Upper lobe of right lung (tissue), 1 donor: ENCODE measurements around the gene PRF1. TPM values are rescaled to one million over a fixed set of nuclear protein-coding genes. Genes with fewer than 3 reads are reported as not detected.

Experiments
- ATAC-seq: fragments of 200-7000 bp; cut with Tn5 transposase; one replicate; pipeline ENCODE4 v1.9.1; 2020; ENCODE audit warnings: mild to moderate bottlenecking, moderate library complexity
- DNase-seq: peaks from one replicate; pipeline ENCODE4 v3.0.0-alpha.2; 2020
- H3K27ac ChIP-seq: fragments of 200-600 bp; one replicate; pipeline ENCODE4 v1.8.0; 2022
- H3K27me3 ChIP-seq: fragments of 200-600 bp; one replicate; pipeline ENCODE4 v1.8.0; 2022; ENCODE audit warnings: mild to moderate bottlenecking
- H3K36me3 ChIP-seq: fragments of 200-600 bp; one replicate; pipeline ENCODE4 v1.8.0; 2022
- H3K4me1 ChIP-seq: fragments of 200-600 bp; one replicate; pipeline ENCODE4 v1.8.0; 2022
- H3K4me3 ChIP-seq: fragments of 200-600 bp; one replicate; pipeline ENCODE4 v1.8.0; 2022; ENCODE audit warnings: mild to moderate bottlenecking
- H3K9me3 ChIP-seq: fragments of 200-600 bp; one replicate; pipeline ENCODE4 v1.8.0; 2022
- CTCF ChIP-seq: fragments of 200-600 bp; IDR thresholded peaks from one replicate; pipeline ENCODE4 v1.8.0; 2022; ENCODE audit warnings: antibody characterized with exemption
- intact Hi-C: fragments of 100-400 bp; cut with DNase I; formaldehyde crosslinking; loops from one replicate; pipeline ENCODE4 v1.11.0; 2022
- total RNA-seq: library from RNA; stranded (reverse); fragmentation: NEBNext Ultra II Directional; extraction: Animal tissue kit (Norgen Biotek cat#: 25700); gene quantifications from one replicate; pipeline ENCODE4 v1.2.1, GENCODE V29; 2021
- donor health status: DM: no; HTN: yes; CAD: no; lungs with severe emphysema.

Gene PRF1
- total RNA-seq, 1 donor from 2014 or later, result 32.3 TPM

DNA sequence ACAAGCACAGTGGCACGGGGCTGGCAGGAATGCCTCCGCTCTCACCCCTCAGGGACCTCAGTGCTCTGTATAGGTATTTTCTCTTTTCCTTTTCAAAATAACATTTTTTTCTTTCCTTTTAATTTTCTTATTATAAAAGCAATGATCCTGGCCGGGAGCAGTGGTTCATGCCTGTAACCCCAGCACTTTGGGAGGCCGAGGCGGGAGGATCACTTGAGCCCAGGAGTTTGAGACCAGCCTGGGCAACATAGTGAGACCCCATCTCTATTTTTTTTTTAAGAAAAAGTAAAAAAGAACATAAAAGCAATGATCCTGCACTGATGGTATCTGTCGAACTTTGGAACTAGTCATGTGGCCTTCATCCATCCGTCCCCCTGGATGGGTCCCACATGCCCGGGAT is 3.2 kb downstream of the PRF1 start:
- DNase-seq (no peak), ATAC-seq (no peak)
- Histone ChIP-seq H3K27ac (no peak overlapping the region), H3K36me3 (no peaks in the 10 kb centered on the region), H3K27me3 (no peaks in the 10 kb centered on the region), H3K4me1 (no peaks in the 10 kb centered on the region), H3K4me3 (no peak overlapping the region), H3K9me3 (no peaks in the 10 kb centered on the region)
- intact Hi-C loops, result no loop called here
- no peak for TF ChIP-seq CTCF

DNA sequence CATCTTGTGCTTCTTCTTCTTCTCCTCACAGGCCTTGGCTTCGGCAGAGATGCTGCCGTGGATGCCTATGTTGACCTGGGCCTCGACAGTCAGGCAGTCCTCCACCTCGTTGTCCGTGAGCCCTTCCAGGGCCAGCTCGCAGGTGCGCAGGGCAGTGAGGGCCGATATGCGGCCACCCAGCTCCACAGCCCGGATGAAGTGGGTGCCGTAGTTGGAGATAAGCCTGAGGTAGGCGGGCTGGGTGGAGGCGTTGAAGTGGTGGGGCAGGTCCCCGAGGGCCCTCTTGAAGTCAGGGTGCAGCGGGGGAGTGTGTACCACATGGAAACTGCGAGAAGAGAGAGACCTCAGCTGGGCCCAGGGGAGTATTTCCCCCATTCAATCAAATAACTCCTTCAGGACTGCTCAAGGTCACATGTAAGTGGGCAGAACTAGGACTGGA is 3.7 kb downstream of the PRF1 start:
- intact Hi-C loops, result no loop called here
- no peak for TF ChIP-seq CTCF
- Histone ChIP-seq H3K36me3 (no peaks in the 10 kb centered on the region), H3K4me3 (no peak overlapping the region), H3K27ac (no peak overlapping the region), H3K27me3 (no peaks in the 10 kb centered on the region), H3K4me1 (no peaks in the 10 kb centered on the region), H3K9me3 (no peaks in the 10 kb centered on the region)
- peak; percentile 56 for ATAC-seq
- DNase-seq, result peak; percentile 77

GRCh38 chr10:70597856-70598815 is 4.4 kb downstream of the PRF1 start:
- no peak for DNase-seq
- Histone ChIP-seq H3K4me1 (no peaks in the 10 kb centered on the region), H3K27ac (no peak overlapping the region), H3K27me3 (no peaks in the 10 kb centered on the region), H3K9me3 (no peaks in the 10 kb centered on the region), H3K4me3 (no peak overlapping the region), H3K36me3 (no peaks in the 10 kb centered on the region)
- no peak for ATAC-seq
- TF ChIP-seq CTCF, result no peak
- intact Hi-C loops, result no loop called here

DNA sequence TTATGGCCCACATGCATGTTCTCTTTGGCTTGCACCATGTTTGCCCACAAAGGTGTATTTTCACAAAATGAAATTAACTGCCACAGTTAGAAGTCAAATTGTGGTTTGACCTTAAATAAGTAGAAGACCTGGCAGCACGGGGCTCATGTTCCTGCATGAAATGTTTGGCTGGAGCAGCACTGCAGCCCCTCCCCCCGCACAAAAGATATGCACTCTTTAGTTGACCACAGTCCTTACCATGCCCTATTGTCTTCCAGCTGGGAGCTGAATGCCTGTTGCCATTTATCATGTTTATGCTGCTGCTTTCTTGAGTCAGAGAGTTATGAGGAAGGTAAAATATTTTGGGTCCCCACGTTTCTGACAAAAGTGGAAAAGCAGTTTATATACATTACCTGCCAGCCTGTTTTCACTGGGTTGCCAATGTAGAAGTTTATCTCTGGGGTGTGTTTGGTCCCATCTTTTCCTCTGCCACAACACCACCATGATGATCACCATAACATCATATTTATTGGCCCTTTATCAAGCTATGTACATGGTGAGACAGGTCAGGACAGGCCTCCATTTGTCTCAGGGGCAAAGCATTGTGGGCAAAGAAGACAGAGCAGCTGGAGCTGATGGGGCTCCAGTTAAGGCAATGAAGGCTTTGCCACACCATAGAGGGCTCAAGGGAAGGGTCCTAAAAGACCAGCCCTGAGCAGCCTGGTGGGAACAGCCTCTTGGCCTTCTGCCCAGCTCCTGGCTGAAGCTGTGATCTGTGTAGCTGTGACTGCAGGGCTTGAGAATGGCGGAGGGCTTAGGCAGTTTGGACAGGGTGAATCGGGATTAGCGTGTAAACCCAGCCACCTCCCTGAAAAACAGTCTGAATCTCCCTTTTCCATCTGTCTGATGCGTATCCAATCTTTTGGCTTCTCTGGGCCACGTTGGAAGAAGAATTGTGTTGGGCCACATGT is 5.4 kb downstream of the PRF1 start:
- no peaks in the 10 kb centered on the region for H3K4me1 ChIP-seq
- H3K4me3 ChIP-seq, result no peak overlapping the region
- H3K36me3 ChIP-seq, result no peaks in the 10 kb centered on the region
- H3K27me3 ChIP-seq, result no peaks in the 10 kb centered on the region
- intact Hi-C loops, result no loop called here
- no peak for ATAC-seq
- TF ChIP-seq CTCF, result no peak
- no peak overlapping the region for H3K27ac ChIP-seq
- DNase-seq, result no peak
- no peaks in the 10 kb centered on the region for H3K9me3 ChIP-seq

GRCh38 chr10:70596110-70596798 is 6.3 kb downstream of the PRF1 start:
- Histone ChIP-seq H3K4me1 (no peaks in the 10 kb centered on the region), H3K27me3 (no peaks in the 10 kb centered on the region), H3K9me3 (no peaks in the 10 kb centered on the region), H3K36me3 (no peaks in the 10 kb centered on the region), H3K27ac (no peak overlapping the region), H3K4me3 (no peak overlapping the region)
- ATAC-seq (peak; percentile 34), DNase-seq (no peak)
- intact Hi-C loops, result no loop called here
- no peak for TF ChIP-seq CTCF
